Heart right ventricle (tissue), 16 donors: Measurements from ENCODE around the gene NANP. TPM values are rescaled to one million over a fixed set of nuclear protein-coding genes. Genes with fewer than 3 reads are reported as not detected.

ENCODE experiments used
- ATAC-seq, 8 donors: fragments of 200-7000 bp; cut with Tn5 transposase; one replicate each; pipeline ENCODE4 v1.9.1; 2020; ENCODE audit warnings: mild to moderate bottlenecking in 8 of 8, moderate library complexity in 8 of 8, moderate number of reproducible peaks in 1 of 8
- DNase-seq, 2 donors: peaks; one replicate each; pipeline ENCODE4 v3.0.0-alpha.2; 2020
- H3K27ac ChIP-seq, 10 donors: fragments of 200-600 bp; sonication (generic) in 2 of 10; one replicate each; pipeline versions ENCODE4 v1.5.0 to v1.8.0; 2020 to 2022; ENCODE audit warnings: mild to moderate bottlenecking in 3 of 10
- H3K27me3 ChIP-seq, 7 donors: fragments of 200-600 bp; one replicate each; pipeline ENCODE4 v1.8.0; 2021 to 2022; ENCODE audit warnings: mild to moderate bottlenecking in 2 of 7
- H3K36me3 ChIP-seq, 9 donors: fragments of 200-600 bp; sonication (generic) in 1 of 9; one replicate each; pipeline versions ENCODE4 v1.5.0 to v1.8.0; 2020 to 2022; ENCODE audit warnings: mild to moderate bottlenecking in 2 of 9
- H3K4me1 ChIP-seq, 9 donors: fragments of 200-600 bp; sonication (generic) in 1 of 9; one replicate each; pipeline versions ENCODE4 v1.5.0 to v1.8.0; 2020 to 2022; ENCODE audit warnings: mild to moderate bottlenecking in 4 of 9
- H3K4me3 ChIP-seq, 10 donors: fragments of 200-600 bp; sonication (generic) in 2 of 10; one replicate each; pipeline versions ENCODE4 v1.5.0 to v1.8.0; 2020 to 2022; ENCODE audit warnings: mild to moderate bottlenecking in 7 of 10, moderate library complexity in 2 of 10
- H3K9me3 ChIP-seq, 11 donors: fragments of 200-600 bp in 10 of 11; sonication (generic) in 2 of 11; one replicate each; pipeline versions ENCODE4 v1.5.0 to v1.8.0; 2013 to 2022; ENCODE audit warnings: mild to moderate bottlenecking in 2 of 11, control low read depth in 1 of 11, moderate library complexity in 1 of 11
- CTCF ChIP-seq, 9 donors: fragments of 200-600 bp; sonication (generic) in 2 of 9; IDR thresholded peaks; one replicate each; pipeline versions ENCODE4 v1.5.0 to v1.8.0; 2021 to 2022; ENCODE audit warnings: antibody characterized with exemption in 9 of 9, mild to moderate bottlenecking in 5 of 9, moderate library complexity in 1 of 9
- WGBS, 2 donors: extraction: QIAGEN DNeasy Blood & Tissue Kit; methylation state at CpG; one replicate each; pipeline ENCODE4 v1.1.7; 2013; ENCODE audit warnings: inconsistent platforms in 1 of 2; 5-methylcytosine and 5-hydroxymethylcytosine counted together
- intact Hi-C, 10 donors: fragments of 100-400 bp; cut with DNase I; formaldehyde crosslinking; loops; one replicate each; pipeline versions ENCODE4 v1.11.1 to v1.14.2; 2022
- polyA plus RNA-seq, 2 donors: library from polyadenylated mRNA; stranded (reverse); fragments of 200-250 nt; gene quantifications; one replicate each; pipeline ENCODE4 v1.2.3, GENCODE V29; 2013
- total RNA-seq, 10 donors: library from RNA; stranded (reverse); fragmentation: NEBNext Ultra II Directional in 3 of 10; extraction: Animal tissue kit (Norgen Biotek cat#: 25700) in 3 of 10; gene quantifications; one replicate each; pipeline versions ENCODE4 v1.2.1 to v1.2.4, GENCODE V29; 2021 to 2023
- donor health status: Arrhythmogenic right ventricular cardiomyopathy.
- donor health status: ischemic (EF 13 %, LVEDD 7.1; RV severe dilation, severe dysfunction).
- donor health status: healthy with polysubstance abuse.
- donor health status: DM: no; HTN: yes; CAD: no.
- donor health status: DM: no; HTN: no; CAD: no.
- donor health status: ischemic (EF 25% LVEDD 6.9; RV normal size, moderate dysfunction).
- donor health status: ischemic (EF 25% LVEDD 5.7; RV mildly dilated, moderate dysfunction).
- donor health status: healthy.
- donor health status: DM: yes; HTN: yes; CAD: no.
- donor health status: Ischemic cardiomyopathy.
- donor health status: ischemic (EF 35%, LVEDD 5.7; RV mildly dilated, moderate dysfunction).
- donor health status: nonischemic (EF 11% LVEDD 7.7; RV severe dilation, severe dysfunction).
- donor health status: DM: yes; HTN: yes; CAD: no.
- donor health status: PGD.
- donor health status: ischemic (EF 29% LVEDD 5.4; RV normal size, mild dysfunction).
- donor health status: nonischemic (EF 23%, LVEDD 6.1; RV moderate dilation, normal function).

Gene NANP
- total and polyA plus RNA-seq, 12 donors, result 1.7 to 6.2 (median 2.9) TPM

GRCh38 chr20:25567286-25567685, 56.5 kb downstream of the NANP start:
- no peak overlapping the region for H3K4me3 ChIP-seq
- no peak for DNase-seq
- no peaks in the 10 kb centered on the region for H3K36me3 ChIP-seq
- no peak for ATAC-seq
- H3K9me3 ChIP-seq, result peaks cover 0 to 11% (median 0%) of the 10 kb centered on the region in 11 donors
- WGBS, 2 donors, result 90 to 98% methylated on average over 2 of the region's 2 CpGs
- no peak for TF ChIP-seq CTCF (IDR thresholded peaks at IDR 0.05)
- H3K27ac ChIP-seq, result no peak overlapping the region
- H3K27me3 ChIP-seq, result no peaks in the 10 kb centered on the region
- intact Hi-C loops, result no loop called here
- no peaks in the 10 kb centered on the region for H3K4me1 ChIP-seq

- Histone ChIP-seq H3K4me1 (no peaks in the 10 kb centered on the region), H3K27me3 (no peaks in the 10 kb centered on the region), H3K4me3 (no peak overlapping the region), H3K36me3 (no peaks in the 10 kb centered on the region), H3K9me3 (peaks cover 0 to 11% (median 0%) of the 10 kb centered on the region in 11 donors), H3K27ac (no peak overlapping the region)
- TF ChIP-seq CTCF (IDR thresholded peaks at IDR 0.05), result no peak
- intact Hi-C loops, result no loop called here
- DNase-seq (no peak), ATAC-seq (no peak)
- WGBS, 2 donors, result 93 to 94% methylated on average over 2 of the region's 2 CpGs
Measured at GRCh38 chr20:25566821-25567220, 57.0 kb downstream of the NANP start.

GRCh38 chr20:25565578-25566157, 58.1 kb downstream of the NANP start:
- H3K27me3 ChIP-seq, result no peaks in the 10 kb centered on the region
- WGBS, 2 donors, result 66 to 81% methylated on average over 6 of the region's 6 CpGs
- ATAC-seq (no peak), DNase-seq (no peak)
- no peaks in the 10 kb centered on the region for H3K36me3 ChIP-seq
- no peaks in the 10 kb centered on the region for H3K4me1 ChIP-seq
- peaks cover 0 to 11% (median 0%) of the 10 kb centered on the region in 11 donors for H3K9me3 ChIP-seq
- TF ChIP-seq CTCF (IDR thresholded peaks at IDR 0.05), result no peak
- H3K4me3 ChIP-seq, result no peak overlapping the region
- no peak overlapping the region for H3K27ac ChIP-seq
- intact Hi-C loops, result no loop called here

- TF ChIP-seq CTCF (IDR thresholded peaks at IDR 0.05), result no peak
- Histone ChIP-seq H3K4me3 (no peak overlapping the region), H3K36me3 (no peaks in the 10 kb centered on the region), H3K27me3 (no peaks in the 10 kb centered on the region), H3K27ac (no peak overlapping the region), H3K4me1 (no peaks in the 10 kb centered on the region), H3K9me3 (peaks cover 0 to 11% (median 0%) of the 10 kb centered on the region in 11 donors)
- ATAC-seq (no peak), DNase-seq (no peak)
- 96 to 99% methylated on average over 6 of the region's 6 CpGs for WGBS, 2 donors
- intact Hi-C loops, result no loop called here
Measured at GRCh38 chr20:25563876-25564275, 59.9 kb downstream of the NANP start.
